Muscle of back (tissue), 11 donors: Measurements from ENCODE around the gene MYO18B. TPM values are rescaled to one million over a fixed set of nuclear protein-coding genes. Genes with fewer than 3 reads are reported as not detected.

Source experiments
- DNase-seq, 3 donors: peaks; one replicate each; pipeline versions ENCODE4 v3.0.0 to v3.0.0-alpha.2; 2013
- polyA plus RNA-seq, 10 donors: library from polyadenylated mRNA; unstranded; fragments of 120-200 nt; gene quantifications; one replicate each; pipeline ENCODE4 v1.2.1, GENCODE V29; 2013; ENCODE audit not compliant: insufficient read length in 10 of 10

Gene MYO18B
- polyA plus RNA-seq, 10 donors: 38.9 to 103 (median 74.5) TPM

DNA sequence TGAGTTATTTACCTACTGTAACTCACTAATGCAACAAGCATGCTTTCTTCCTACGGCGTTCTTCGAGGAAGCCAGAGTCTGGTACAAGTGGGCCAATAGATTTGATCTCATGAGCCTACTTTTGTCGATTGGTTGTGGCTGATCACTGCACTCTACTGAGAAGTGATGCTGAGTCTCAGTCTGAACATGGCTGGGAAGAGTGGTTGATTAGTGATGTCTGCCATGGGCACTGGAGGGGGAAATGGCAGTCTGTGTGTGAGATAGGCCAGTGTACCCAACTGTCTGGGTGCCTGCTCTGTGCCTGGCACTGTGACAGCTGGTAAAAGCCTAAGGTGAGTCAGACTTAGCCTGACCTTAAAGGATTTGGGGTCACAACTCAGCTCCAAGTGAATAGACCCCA is 28.3 kb downstream of the MYO18B start:
- DNase-seq: no peak

GRCh38 chr22:25772288-25772687 is 30.3 kb downstream of the MYO18B start:
- no peak for DNase-seq

- DNase-seq: no peak
Measured at GRCh38 chr22:25774575-25775026, 32.6 kb downstream of the MYO18B start.

DNA sequence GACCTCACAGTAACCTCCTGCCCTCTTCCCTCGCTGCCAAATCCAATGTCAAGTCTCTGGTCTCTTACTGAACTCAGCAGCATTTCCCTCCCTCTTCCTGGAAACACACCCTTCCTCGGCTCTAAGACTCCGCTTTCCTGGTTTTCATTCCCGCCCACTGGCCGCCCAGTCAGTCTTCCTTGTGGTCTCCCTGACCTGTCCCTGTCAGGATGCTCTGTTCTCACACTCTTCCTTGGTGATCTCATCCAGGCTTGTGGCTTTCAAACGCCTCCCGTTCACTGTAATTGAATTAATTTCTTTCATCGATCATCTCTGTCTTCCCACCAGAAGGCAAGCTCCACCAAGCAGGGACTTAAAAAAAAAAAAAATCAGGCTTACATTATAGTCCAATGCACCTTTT is 33.5 kb downstream of the MYO18B start:
- no peak for DNase-seq

DNA sequence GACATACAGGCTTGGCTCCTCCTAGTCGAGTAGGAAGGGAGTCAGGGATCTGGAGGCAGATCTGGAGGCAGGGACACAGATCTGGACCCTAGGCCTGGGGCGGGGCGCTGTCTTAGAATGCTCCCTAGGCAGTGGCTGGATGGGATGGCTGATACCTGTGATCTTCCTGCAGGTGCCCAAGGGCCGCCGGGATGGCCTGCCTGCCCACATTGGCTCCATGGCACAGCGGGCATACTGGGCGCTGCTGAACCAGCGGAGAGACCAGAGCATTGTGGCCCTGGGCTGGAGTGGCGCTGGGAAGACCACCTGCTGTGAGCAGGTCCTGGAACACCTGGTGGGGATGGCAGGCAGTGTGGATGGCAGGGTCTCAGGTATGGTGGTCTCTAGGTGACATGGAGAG is 35.4 kb downstream of the MYO18B start:
- no peak for DNase-seq

DNA sequence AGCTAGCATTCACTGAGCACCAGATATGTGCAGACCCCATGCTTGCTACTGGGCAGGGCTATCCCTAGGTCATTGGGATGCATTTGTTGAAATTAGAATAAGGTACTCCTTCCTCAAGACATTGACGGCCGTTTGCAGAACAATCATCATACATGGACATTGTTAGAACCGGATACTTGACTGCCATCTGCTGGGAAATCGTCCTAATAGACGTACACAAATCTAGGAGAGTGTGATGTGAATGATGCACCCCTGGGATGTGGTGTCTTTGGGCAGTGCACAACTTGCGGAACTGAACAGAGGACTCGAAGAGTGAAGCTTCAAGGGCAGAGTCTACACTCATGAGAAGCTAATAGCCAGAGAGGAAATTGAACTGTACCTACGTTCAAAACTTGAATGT is 35.9 kb downstream of the MYO18B start:
- DNase-seq: peak in 1 of 3 donors; percentile 40

GRCh38 chr22:25779426-25779825 is 37.4 kb downstream of the MYO18B start:
- DNase-seq: no peak

DNA sequence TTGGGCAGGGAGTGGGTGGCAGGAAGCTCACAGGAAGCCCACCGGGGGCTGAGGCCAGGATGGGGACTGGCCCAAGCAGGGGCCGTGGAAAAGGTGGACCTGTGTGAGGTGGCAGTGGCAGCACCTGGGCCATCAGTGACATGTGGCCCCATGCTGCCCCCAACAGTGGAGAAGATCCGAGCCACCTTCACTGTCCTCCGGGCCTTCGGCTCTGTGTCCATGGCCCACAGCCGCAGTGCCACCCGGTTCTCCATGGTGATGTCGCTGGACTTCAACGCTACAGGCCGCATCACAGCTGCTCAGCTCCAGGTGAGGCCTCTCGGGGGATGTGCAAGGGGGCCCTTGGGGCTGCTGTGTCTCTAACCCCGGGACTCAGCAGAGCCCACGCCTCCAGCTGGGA is 37.9 kb downstream of the MYO18B start:
- no peak for DNase-seq

- no peak for DNase-seq
Measured at GRCh38 chr22:25780673-25781072, 38.7 kb downstream of the MYO18B start.

GRCh38 chr22:25781801-25782200 is 39.8 kb downstream of the MYO18B start:
- DNase-seq: no peak

- no peak for DNase-seq
Measured at GRCh38 chr22:25782831-25783230, 40.8 kb downstream of the MYO18B start.

DNA sequence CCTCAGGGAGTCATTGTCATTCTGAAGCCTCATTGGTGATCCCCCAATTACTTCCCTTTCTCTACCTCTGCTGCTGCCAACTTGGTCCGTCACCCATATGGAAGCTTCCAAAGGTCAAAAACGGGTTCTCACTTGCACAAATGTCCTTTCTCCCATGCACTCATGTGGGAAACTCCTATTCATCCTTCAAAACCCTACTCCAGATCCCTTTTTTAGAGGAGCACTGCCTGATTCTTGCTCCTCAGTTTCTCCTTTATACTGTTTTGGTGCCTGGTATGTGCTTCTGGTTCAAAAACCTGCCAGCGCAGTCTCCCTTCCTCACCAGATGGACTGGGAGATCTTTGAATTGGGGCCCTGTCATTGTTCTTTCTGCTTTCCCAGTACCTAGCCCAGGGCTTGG is 41.9 kb downstream of the MYO18B start:
- no peak for DNase-seq

DNA sequence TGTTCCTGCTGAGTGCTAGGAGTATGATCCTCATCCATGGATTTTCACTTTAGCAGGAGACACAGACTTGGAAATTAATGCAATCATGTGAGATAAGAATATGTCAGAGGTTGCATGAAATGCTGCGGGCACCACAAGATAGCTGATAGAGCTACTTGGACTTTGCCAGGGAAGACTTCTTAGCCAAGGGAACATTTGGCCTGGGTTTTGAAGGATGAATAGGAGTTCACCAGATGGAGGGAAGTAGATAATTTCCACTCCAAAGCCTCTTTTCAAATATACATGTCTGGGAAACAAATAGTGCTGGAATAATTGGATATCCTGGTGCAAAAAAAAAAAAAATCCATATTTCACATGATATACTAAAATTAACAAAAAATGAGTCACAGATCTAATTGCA is 44.2 kb downstream of the MYO18B start:
- DNase-seq: no peak

GRCh38 chr22:25791556-25791955 is 49.6 kb downstream of the MYO18B start:
- no peak for DNase-seq

DNA sequence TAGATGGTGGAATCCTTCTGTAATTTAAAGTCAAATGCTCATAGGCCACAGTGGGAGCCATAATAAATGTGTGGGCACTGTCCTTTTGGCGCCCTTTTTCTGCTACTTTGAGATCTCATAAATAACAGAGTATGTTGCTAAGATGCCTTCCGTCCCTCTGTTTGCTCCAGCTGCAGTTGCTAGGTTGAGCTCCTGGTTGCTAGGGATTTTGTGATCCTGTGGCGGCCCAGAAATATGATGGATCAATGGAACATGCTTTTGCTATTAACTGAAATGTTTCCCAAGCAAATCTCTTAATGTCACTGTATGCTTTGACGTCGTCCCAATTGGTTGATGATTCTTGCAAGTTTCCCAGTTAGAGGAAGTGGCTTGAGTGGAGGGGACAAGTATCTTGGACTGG is 53.5 kb downstream of the MYO18B start:
- peak in 1 of 3 donors; percentile 17 for DNase-seq

DNA sequence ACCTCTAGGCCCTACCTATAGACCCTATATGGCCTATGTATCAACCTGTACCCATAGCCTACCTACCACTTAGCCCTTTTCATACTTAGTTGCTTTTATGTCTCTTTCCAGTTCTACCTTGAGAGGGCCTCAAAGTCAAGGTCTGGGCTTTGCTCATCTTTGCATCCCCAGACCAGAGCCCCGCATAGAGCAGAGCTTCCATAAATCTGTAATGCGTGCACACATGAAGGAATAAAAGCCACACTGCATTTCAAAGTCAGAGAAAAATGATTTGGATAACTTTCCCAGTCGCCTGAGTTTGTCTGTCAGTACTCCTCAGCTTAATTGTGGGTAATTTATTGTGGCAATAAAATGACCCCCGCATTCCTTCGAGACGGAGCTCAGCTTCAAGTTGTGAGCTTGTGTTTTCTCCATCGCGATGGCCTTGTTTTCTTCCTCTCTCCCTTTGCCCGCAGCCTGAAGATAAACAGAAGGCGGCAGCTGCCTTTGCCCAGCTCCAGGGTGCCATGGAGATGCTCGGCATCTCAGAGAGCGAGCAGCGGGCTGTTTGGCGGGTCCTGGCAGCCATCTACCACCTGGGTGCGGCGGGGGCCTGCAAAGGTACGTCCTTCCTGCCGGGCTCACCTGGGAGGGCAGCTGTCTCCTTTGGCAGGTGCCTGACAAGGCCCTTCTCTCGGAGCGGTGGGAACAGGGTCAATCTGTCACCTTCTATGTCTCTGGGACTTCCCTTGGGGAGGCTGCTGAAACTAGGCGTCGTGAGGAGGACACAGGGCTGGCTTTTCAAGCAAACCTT is 55.7 kb downstream of the MYO18B start:
- no peak for DNase-seq

- DNase-seq: no peak
Measured at GRCh38 chr22:25800766-25801165, 58.8 kb downstream of the MYO18B start.

- DNase-seq: no peak
Measured at GRCh38 chr22:25802018-25802417, 60.0 kb downstream of the MYO18B start.

GRCh38 chr22:25804676-25805075 is 62.7 kb downstream of the MYO18B start:
- no peak for DNase-seq

DNA sequence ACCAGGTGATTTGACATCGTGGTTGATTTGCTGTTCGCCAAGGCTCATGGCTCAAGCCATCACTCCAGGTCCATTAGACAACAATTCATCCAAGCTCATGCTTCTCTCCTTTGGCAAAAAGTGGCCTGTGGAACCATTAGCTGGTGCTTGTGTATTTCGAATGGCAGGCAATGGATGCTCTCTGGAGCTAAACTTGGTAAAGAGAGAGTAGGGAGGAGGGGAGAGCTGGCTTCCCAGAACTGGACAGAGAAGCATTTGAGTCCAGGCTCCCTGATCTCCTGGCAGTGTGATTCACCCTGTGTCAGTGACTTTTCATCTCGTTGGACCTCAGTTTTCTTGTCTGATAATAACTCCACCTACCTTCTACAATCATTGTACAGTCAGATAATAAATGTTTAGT is 64.6 kb downstream of the MYO18B start:
- DNase-seq: no peak

GRCh38 chr22:25814685-25815084 is 72.7 kb downstream of the MYO18B start:
- DNase-seq: no peak

- no peak for DNase-seq
Measured at GRCh38 chr22:25815561-25815960, 73.6 kb downstream of the MYO18B start.

GRCh38 chr22:25816522-25817059 is 74.6 kb downstream of the MYO18B start:
- DNase-seq: no peak
